ENCODE data around the gene ZNF253.

ZNF253 gene

GRCh38 chr19:19937403-19937802 lies 71.7 kb downstream of the ZNF253 start:
- DNase-seq (ENCODE audit: low read depth): no peak
- TF ChIP-seq, protein P1, sequence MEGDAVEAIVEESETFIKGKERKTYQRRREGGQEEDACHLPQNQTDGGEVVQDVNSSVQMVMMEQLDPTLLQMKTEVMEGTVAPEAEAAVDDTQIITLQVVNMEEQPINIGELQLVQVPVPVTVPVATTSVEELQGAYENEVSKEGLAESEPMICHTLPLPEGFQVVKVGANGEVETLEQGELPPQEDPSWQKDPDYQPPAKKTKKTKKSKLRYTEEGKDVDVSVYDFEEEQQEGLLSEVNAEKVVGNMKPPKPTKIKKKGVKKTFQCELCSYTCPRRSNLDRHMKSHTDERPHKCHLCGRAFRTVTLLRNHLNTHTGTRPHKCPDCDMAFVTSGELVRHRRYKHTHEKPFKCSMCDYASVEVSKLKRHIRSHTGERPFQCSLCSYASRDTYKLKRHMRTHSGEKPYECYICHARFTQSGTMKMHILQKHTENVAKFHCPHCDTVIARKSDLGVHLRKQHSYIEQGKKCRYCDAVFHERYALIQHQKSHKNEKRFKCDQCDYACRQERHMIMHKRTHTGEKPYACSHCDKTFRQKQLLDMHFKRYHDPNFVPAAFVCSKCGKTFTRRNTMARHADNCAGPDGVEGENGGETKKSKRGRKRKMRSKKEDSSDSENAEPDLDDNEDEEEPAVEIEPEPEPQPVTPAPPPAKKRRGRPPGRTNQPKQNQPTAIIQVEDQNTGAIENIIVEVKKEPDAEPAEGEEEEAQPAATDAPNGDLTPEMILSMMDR (IDR thresholded peaks at IDR 0.05; ENCODE audit: low read depth, low read length, missing control alignments): no peak
- H3K4me3 ChIP-seq (ENCODE audit: low read depth, low read length): no peak overlapping the region

DNA sequence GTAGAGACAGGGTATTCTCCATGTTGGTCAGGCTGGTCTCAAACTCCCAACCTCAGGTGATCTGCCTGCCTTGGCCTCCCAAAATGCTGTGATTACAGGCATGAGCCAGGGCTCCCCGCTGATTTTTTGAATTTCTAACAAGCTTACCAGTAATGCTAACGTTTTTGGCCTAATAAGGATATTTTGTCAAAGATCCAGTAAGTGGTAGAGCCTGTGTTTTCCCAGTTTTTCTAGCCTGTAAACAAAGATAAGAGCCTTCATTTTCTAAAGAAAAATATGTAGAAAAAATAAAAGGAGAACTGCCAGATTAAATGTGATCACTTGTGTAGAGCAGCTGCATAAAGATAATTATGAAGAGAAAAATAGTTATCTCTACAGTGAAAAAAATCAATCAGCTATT lies 72.8 kb downstream of the ZNF253 start:
- H3K4me3 ChIP-seq (ENCODE audit: low read depth, low read length): no peak overlapping the region
- DNase-seq (ENCODE audit: low read depth): no peak
- TF ChIP-seq, protein P1 (IDR thresholded peaks at IDR 0.05; ENCODE audit: low read depth, low read length, missing control alignments): no peak

DNA sequence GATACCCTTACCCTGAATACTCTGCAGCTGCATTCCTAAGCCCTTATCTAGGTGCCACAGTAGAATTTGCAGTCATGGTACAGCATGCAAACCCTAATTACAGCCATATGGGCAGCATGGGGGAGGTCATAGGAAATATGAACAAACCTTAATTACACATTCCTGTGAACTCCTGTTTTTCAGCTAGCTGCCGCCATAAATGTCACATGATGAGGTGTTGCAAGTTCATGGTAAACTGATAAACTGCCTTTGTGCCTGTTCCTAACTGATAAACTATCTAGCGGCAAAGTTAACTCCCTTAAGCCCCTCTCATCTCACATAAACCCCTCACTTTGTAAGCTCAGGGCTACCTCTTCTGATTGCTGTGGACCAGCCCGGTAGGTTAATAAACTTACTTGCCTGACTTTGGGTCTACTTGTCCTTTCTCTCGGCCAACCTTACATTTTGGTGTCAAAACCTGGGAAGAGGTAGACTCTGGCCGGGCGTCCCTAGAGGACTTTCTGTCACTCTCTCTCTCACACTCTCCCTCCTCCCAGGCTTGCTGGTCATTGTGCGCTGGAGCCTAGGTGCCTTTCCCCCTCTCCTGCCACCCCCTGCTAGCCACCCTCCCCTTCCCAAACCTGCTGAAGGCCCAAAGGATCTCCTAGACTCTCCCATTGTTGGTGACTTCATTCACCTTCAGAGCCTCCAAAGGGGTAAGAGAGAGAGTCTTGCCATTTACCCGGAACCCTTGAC lies 78.3 kb downstream of the ZNF253 start:
- no peak for DNase-seq (ENCODE audit: low read depth)
- TF ChIP-seq, protein P1 (IDR thresholded peaks at IDR 0.05; ENCODE audit: low read depth, low read length, missing control alignments): no peak
- H3K4me3 ChIP-seq (ENCODE audit: low read depth, low read length): no peak overlapping the region

Measured in GM12864 (cell line).